Osteoblast (primary cell): ENCODE results near the gene LRRC47. TPM values are rescaled to one million over a fixed set of nuclear protein-coding genes. Genes with fewer than 3 reads are reported as not detected.

ENCODE experiments used
- DNase-seq: peaks from one replicate; pipeline ENCODE4 v3.0.0; 2011; ENCODE audit warnings: low spot score, mixed read lengths; ENCODE audit not compliant: insufficient read length; ENCODE audit errors: missing footprints
- H2AFZ ChIP-seq: 2 replicates; pipeline ENCODE4 v1.6.0; 2011; ENCODE audit warnings: mild to moderate bottlenecking, low read length
- H3K27ac ChIP-seq: 2 replicates; pipeline ENCODE4 v1.5.1; 2011; ENCODE audit warnings: mild to moderate bottlenecking, low read depth, low read length, moderate library complexity
- H3K27me3 ChIP-seq: 2 replicates; pipeline ENCODE4 v1.6.0; 2012; ENCODE audit warnings: mild to moderate bottlenecking, control low read depth, inconsistent platforms, low read length, moderate library complexity; ENCODE audit not compliant: insufficient read depth
- H3K36me3 ChIP-seq: 2 replicates; pipeline ENCODE4 v1.5.1; 2011; ENCODE audit warnings: mild to moderate bottlenecking, low read length, control low read depth, moderate library complexity; ENCODE audit not compliant: insufficient read depth
- H3K4me1 ChIP-seq: 2 replicates; pipeline ENCODE4 v1.5.1; 2011; ENCODE audit warnings: mild to moderate bottlenecking, low read length, control low read depth, moderate library complexity; ENCODE audit not compliant: insufficient read depth
- H3K4me2 ChIP-seq: 2 replicates; pipeline ENCODE4 v1.6.0; 2011; ENCODE audit warnings: mild to moderate bottlenecking, low read length; ENCODE audit not compliant: insufficient read depth
- H3K4me3 ChIP-seq: fragments of 200-600 bp; sonication (generic); 3 replicates; pipeline ENCODE4 v1.5.1; 2012; ENCODE audit warnings: mild to moderate bottlenecking, low read length, inconsistent platforms; ENCODE audit not compliant: insufficient read depth
- H3K79me2 ChIP-seq: 2 replicates; pipeline ENCODE4 v1.6.0; 2012; ENCODE audit warnings: mild to moderate bottlenecking, low read length, control low read depth, inconsistent platforms; ENCODE audit not compliant: insufficient read depth
- H3K9me3 ChIP-seq: 2 replicates; pipeline ENCODE4 v1.5.1; 2011; ENCODE audit warnings: low read depth, low read length, control low read depth
- H4K20me1 ChIP-seq: 2 replicates; pipeline ENCODE4 v1.6.0; 2012; ENCODE audit warnings: mild to moderate bottlenecking, low read length, control low read depth; ENCODE audit not compliant: insufficient read depth
- CTCF ChIP-seq: IDR thresholded peaks from 2 replicates; pipeline ENCODE4 v1.5.1; 2011; ENCODE audit warnings: mild to moderate bottlenecking, low read depth, low read length, moderate library complexity; ENCODE audit errors: extremely low read depth
- total RNA-seq: library from RNA; depleted of rRNA; stranded (reverse); fragments of >200 nt; gene quantifications from 2 replicates; pipeline ENCODE4 v1.2.3, GENCODE V29; 2012

LRRC47 gene
- total RNA-seq, 1 donor, result 30.0 TPM

- peaks cover 20% of the 10 kb centered on the region for H3K4me1 ChIP-seq
- peaks cover 12% of the 10 kb centered on the region for H3K36me3 ChIP-seq
- peak; percentile 84 for DNase-seq
- peaks cover 16% of the 10 kb centered on the region for H4K20me1 ChIP-seq
- peak overlapping the region; percentile 84 for H3K4me2 ChIP-seq
- H3K9me3 ChIP-seq, result no peaks in the 10 kb centered on the region
- no peaks in the 10 kb centered on the region for H3K79me2 ChIP-seq
- no peak overlapping the region for H3K27ac ChIP-seq
- peak overlapping the region; percentile 77 for H3K4me3 ChIP-seq
- H2AFZ ChIP-seq, result no peak overlapping the region
- no peak for TF ChIP-seq CTCF
- no peaks in the 10 kb centered on the region for H3K27me3 ChIP-seq
Observed at GRCh38 chr1:3745590-3746381, 50.5 kb downstream of the LRRC47 start.

- no peak for TF ChIP-seq CTCF
- no peak overlapping the region for H3K4me2 ChIP-seq
- H3K4me3 ChIP-seq, result no peak overlapping the region
- H3K36me3 ChIP-seq, result peaks cover 12% of the 10 kb centered on the region
- no peaks in the 10 kb centered on the region for H3K9me3 ChIP-seq
- DNase-seq, result peak; percentile 71
- peaks cover 16% of the 10 kb centered on the region for H4K20me1 ChIP-seq
- H3K27ac ChIP-seq, result no peak overlapping the region
- H2AFZ ChIP-seq, result no peak overlapping the region
- no peaks in the 10 kb centered on the region for H3K79me2 ChIP-seq
- H3K27me3 ChIP-seq, result no peaks in the 10 kb centered on the region
- H3K4me1 ChIP-seq, result peaks cover 20% of the 10 kb centered on the region
Observed at GRCh38 chr1:3745071-3745470, 51.2 kb downstream of the LRRC47 start.

- Histone ChIP-seq H3K9me3 (no peaks in the 10 kb centered on the region), H3K36me3 (peaks cover 14% of the 10 kb centered on the region)
Observed at GRCh38 chr1:3744646-3745045, 51.7 kb downstream of the LRRC47 start.

More at GRCh38 chr1:3744646-3745045, 51.7 kb downstream of the LRRC47 start:
- Histone ChIP-seq H3K27me3 (no peaks in the 10 kb centered on the region), H3K79me2 (no peaks in the 10 kb centered on the region), H3K4me3 (no peak overlapping the region), H4K20me1 (peaks cover 16% of the 10 kb centered on the region), H2AFZ (no peak overlapping the region), H3K4me2 (no peak overlapping the region), H3K27ac (no peak overlapping the region), H3K4me1 (peaks cover 20% of the 10 kb centered on the region)
- peak; percentile 68 for DNase-seq
- TF ChIP-seq CTCF, result no peak
